T-cell (primary cell): ENCODE data around the gene BLVRB. TPM values are rescaled to one million over a fixed set of nuclear protein-coding genes. Genes with fewer than 3 reads are reported as not detected.

Experiments used
- ATAC-seq, 4 experiments: fragments of 200-7000 bp in 3 of 4; fragments of 150-1000 bp in 1 of 4; cut with Tn5 transposase; replicated peaks in 1 of 4; 1 replicate in 3 of 4; 2 replicates in 1 of 4; pipeline ENCODE4 v1.10.0; 2021; ENCODE audit warnings: moderate library complexity in 3 of 4, mild to moderate bottlenecking in 2 of 4, moderate number of reproducible peaks in 1 of 4
- CTCF ChIA-PET, 2 donors: fragments of 300-600 bp; sonication (Branson Sonifier 250); formaldehyde crosslinking; loops; one replicate each; lab custom pipeline; 2022; ENCODE audit warnings: antibody characterized with exemption in 2 of 2; lab: Charles Lee
- POLR2A ChIA-PET, 2 donors: fragments of 300-600 bp; sonication (Branson Sonifier 250); formaldehyde crosslinking; loops; one replicate each; lab custom pipeline; 2022; ENCODE audit warnings: antibody characterized with exemption in 2 of 2; lab: Charles Lee
- DNase-seq, 35 experiments: peaks; one replicate each; pipeline versions ENCODE4 v3.0.0 to v3.0.0-alpha.2; 2013 to 2023
- H3K27ac ChIP-seq: one replicate; pipeline ENCODE4 v1.5.1; 2013; ENCODE audit warnings: low read length
- H3K27me3 ChIP-seq, 2 experiments: replicated peaks in 1 of 2; 1 replicate in 1 of 2; 2 replicates in 1 of 2; pipeline versions ENCODE4 v1.6.1 to v1.7.0; 2013; ENCODE audit warnings: low read length in 1 of 2, mixed read lengths in 1 of 2; ENCODE audit not compliant: control insufficient read depth in 2 of 2, insufficient read depth in 2 of 2; ENCODE audit errors: extremely low read depth in 1 of 2
- H3K36me3 ChIP-seq, 2 donors: 1 replicate in 1 of 2; 2 replicates in 1 of 2; pipeline versions ENCODE4 v1.6.1 to v1.7.0; 2013; ENCODE audit warnings: low read length in 1 of 2; ENCODE audit not compliant: control insufficient read depth in 2 of 2, insufficient read depth in 1 of 2; ENCODE audit errors: extremely low read depth in 1 of 2
- H3K4me1 ChIP-seq, 2 experiments: 1 replicate in 1 of 2; 2 replicates in 1 of 2; pipeline versions ENCODE4 v1.6.1 to v1.7.0; 2013; ENCODE audit warnings: low read length in 2 of 2, mixed read lengths in 1 of 2; ENCODE audit not compliant: insufficient read depth in 2 of 2, control insufficient read depth in 1 of 2; ENCODE audit errors: extremely low read depth in 1 of 2
- H3K4me3 ChIP-seq, 2 donors: 1 replicate in 1 of 2; 2 replicates in 1 of 2; pipeline versions ENCODE4 v1.5.1 to v1.7.0; 2013; ENCODE audit warnings: mild to moderate bottlenecking in 2 of 2, low read length in 1 of 2, moderate library complexity in 1 of 2; ENCODE audit not compliant: control insufficient read depth in 1 of 2; ENCODE audit errors: extremely low read depth in 1 of 2
- H3K9me3 ChIP-seq: 2 replicates; pipeline ENCODE4 v1.7.0; 2013
- H3K27ac Mint-ChIP-seq, 2 donors: one replicate each; pipeline ENCODE4 v1.8.0; 2020 to 2021; ENCODE audit warnings: mild to moderate bottlenecking in 2 of 2, mixed read lengths in 2 of 2
- H3K27me3 Mint-ChIP-seq, 2 donors: one replicate each; pipeline ENCODE4 v1.8.0; 2021 to 2022; ENCODE audit warnings: mixed read lengths in 2 of 2
- H3K36me3 Mint-ChIP-seq: one replicate; pipeline ENCODE4 v1.8.0; 2021; ENCODE audit warnings: mixed read lengths
- H3K4me1 Mint-ChIP-seq, 3 donors: one replicate each; pipeline ENCODE4 v1.8.0; 2020 to 2022; ENCODE audit warnings: mixed read lengths in 3 of 3, mild to moderate bottlenecking in 1 of 3
- H3K4me3 Mint-ChIP-seq, 3 donors: one replicate each; pipeline ENCODE4 v1.8.0; 2020 to 2022; ENCODE audit warnings: mild to moderate bottlenecking in 3 of 3, mixed read lengths in 3 of 3, moderate library complexity in 3 of 3
- H3K9me3 Mint-ChIP-seq, 3 donors: one replicate each; pipeline ENCODE4 v1.8.0; 2020 to 2022; ENCODE audit warnings: mixed read lengths in 3 of 3
- WGBS: methylation state at CpG from one replicate; pipeline ENCODE4 v1.1.5; 2013; ENCODE audit warnings: missing lambda C conversion rate; ENCODE audit not compliant: insufficient coverage; 5-methylcytosine and 5-hydroxymethylcytosine counted together
- total RNA-seq, 35 experiments: library from RNA in 6 of 35; stranded (reverse) in 6 of 35; fragments of 120-200 nt in 1 of 35; gene quantifications; one replicate each; pipeline versions ENCODE4 v1.2.1 to v1.2.4 and lab custom pipeline; 2013 to 2026

The BLVRB gene
- total RNA-seq, 5 donors from 2014 or later (not counting 1 experiment from before 2014, with no cell fraction given) = 6.8 to 20.3 (median 16.4) TPM

DNA sequence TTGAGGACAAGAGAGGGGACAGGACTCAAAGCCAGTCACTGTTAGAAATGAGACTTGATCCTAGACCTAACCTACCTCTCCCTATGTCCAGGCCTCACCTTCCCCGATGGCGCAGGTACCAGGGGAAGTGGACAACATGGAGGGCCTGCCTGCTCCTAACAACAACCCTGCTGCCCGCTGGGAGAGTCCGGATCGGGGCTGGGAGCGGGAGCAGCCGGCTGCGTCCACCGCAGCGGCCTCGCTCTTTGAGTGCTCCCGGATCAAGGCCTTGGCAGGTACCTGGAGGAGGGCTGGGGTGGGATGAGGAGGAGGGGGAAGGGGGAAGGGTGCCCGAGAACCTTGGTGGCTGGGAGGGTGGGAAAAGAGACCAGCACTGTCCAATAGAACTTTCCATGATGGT, 7.0 kb upstream of the BLVRB start:
- Mint-ChIP-seq H3K27me3 (peaks cover 4 to 16% of the 10 kb centered on the region in 2 donors), H3K9me3 (no peaks in the 10 kb centered on the region), H3K4me3 (no peak overlapping the region), H3K4me1 (peaks cover 0 to 3% (median 0%) of the 10 kb centered on the region in 3 donors), H3K27ac (no peak overlapping the region), H3K36me3 (no peaks in the 10 kb centered on the region)
- Histone ChIP-seq H3K36me3 (no peaks in the 10 kb centered on the region), H3K4me1 (peaks cover 0 to 1% of the 10 kb centered on the region in 2 experiments), H3K27me3 (peaks cover 3 to 16% of the 10 kb centered on the region in 2 experiments), H3K27ac (no peak overlapping the region), H3K9me3 (no peaks in the 10 kb centered on the region), H3K4me3 (no peak overlapping the region)
- ATAC-seq (no peak), DNase-seq (no peak)
- WGBS = 100% methylated on average over 8 of the region's 13 CpGs
- ChIA-PET POLR2A (no interaction called here), CTCF (no interaction called here)

DNA sequence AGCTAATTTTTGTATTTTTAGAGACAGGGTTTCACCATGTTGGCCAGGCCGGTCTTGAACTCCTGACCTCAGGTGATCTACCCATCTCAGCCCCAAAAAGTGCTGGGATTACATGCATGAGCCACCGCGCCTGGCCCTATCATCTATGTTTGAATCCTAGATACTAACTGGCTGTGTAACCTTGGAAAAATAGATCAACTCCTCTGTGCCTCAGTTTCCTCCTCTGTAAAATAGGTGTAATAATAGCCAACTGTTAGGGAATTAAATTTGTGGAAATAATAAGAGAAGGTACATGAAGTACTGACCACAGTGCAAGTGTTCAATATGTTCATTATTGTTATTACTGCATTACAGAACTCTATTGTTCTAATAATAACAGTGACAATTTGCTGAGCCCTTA, 5.6 kb upstream of the BLVRB start:
- Mint-ChIP-seq H3K4me3 (no peak overlapping the region), H3K4me1 (peaks cover 7 to 9% (median 8%) of the 10 kb centered on the region in 3 donors), H3K27me3 (peaks cover 9 to 23% of the 10 kb centered on the region in 2 donors), H3K27ac (no peak overlapping the region), H3K36me3 (no peaks in the 10 kb centered on the region), H3K9me3 (no peaks in the 10 kb centered on the region)
- 100% methylated on average over 1 of the region's 3 CpGs for WGBS
- DNase-seq = no peak
- Histone ChIP-seq H3K4me1 (peaks cover 6 to 13% of the 10 kb centered on the region in 2 experiments), H3K27ac (no peak overlapping the region), H3K27me3 (peaks cover 3 to 24% of the 10 kb centered on the region in 2 experiments), H3K4me3 (no peak overlapping the region), H3K36me3 (no peaks in the 10 kb centered on the region), H3K9me3 (no peaks in the 10 kb centered on the region)
- ChIA-PET CTCF (no interaction called here), POLR2A (no interaction called here)
- no peak for ATAC-seq

DNA sequence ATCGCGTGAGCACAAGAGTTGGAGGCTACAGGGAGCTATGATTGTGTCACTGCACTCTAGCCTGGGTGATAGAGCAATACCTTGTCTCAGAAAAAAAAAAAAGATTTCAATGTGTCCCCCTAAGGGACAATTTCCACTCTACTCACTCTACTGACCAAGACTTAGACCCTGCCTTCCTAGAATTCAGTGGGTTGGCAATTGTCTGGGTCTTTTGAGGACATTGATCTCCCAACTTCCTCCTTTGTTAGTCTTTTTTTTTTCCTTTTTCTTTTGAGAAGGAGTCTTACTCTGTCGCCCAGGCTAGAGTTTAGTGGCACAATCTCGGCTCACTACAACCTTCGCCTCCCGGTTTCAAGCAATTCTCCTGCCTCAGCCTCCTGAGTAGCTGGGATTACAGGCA, 3.5 kb upstream of the BLVRB start:
- no peak overlapping the region for H3K4me3 ChIP-seq
- ATAC-seq = no peak
- H3K27me3 Mint-ChIP-seq = peaks cover 9 to 21% of the 10 kb centered on the region in 2 donors
- peak overlapping the region in 1 of 3 donors; percentile 44 for H3K4me3 Mint-ChIP-seq
- H3K36me3 Mint-ChIP-seq = no peaks in the 10 kb centered on the region
- no peaks in the 10 kb centered on the region for H3K36me3 ChIP-seq
- DNase-seq = no peak
- no peak overlapping the region for H3K27ac ChIP-seq
- CTCF ChIA-PET = no interaction called here
- H3K9me3 Mint-ChIP-seq = no peaks in the 10 kb centered on the region
- H3K4me1 Mint-ChIP-seq = peaks cover 24 to 27% (median 24%) of the 10 kb centered on the region in 3 donors
- WGBS = 100% methylated on average over 2 of the region's 6 CpGs
- H3K27me3 ChIP-seq = peaks cover 3 to 24% of the 10 kb centered on the region in 2 experiments
- H3K9me3 ChIP-seq = no peaks in the 10 kb centered on the region
- H3K27ac Mint-ChIP-seq = no peak overlapping the region
- POLR2A ChIA-PET = no interaction called here
- H3K4me1 ChIP-seq = peaks cover 11 to 32% of the 10 kb centered on the region in 2 experiments

DNA sequence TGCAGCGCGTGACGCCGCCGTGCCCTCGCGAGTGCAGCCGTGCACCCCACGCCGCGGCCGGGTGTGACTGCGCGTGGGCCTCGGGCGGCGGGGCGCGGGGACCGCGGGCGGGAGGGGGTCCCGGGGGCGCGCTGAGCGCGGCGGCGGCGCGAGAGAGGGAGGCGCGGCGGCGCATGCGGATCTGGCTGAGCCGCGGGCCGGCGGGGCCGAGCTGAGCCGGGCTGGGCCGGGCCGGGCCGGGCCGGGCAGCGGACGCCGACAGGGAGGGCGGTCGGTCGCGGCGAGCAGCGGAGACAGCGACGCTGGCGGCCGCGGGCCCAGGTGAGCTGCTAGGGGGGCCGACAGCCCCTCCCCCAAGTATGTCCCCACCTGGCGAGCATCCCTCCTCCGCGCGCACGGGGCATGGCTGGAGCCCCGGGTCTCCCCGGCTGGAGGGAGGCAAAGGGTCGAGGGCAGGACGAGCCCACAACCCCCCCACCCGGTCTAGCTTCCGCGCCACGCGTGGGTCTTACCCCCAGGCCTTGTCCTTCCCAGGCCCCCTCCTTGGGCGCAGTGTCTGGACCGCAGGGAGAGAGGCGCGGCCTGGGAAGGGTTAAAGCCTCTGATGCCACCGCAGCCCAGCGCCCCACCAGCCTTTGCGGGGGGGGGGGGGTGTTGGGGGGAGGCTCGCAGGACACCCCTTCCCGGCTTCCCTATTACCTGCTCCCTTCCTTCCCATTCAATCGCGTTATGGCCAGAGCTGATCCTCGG, 1.6 kb upstream of the BLVRB start, which contains the start of gene SPTBN4:
Gene SPTBN4 (plus strand): TSS at position 17 of the 750 bp plus-strand sequence. CDS start 5,621 bp downstream, outside the sequence.
- Mint-ChIP-seq H3K4me1 (peaks cover 24 to 28% (median 24%) of the 10 kb centered on the region in 3 donors), H3K9me3 (no peaks in the 10 kb centered on the region), H3K4me3 (peak within 1 kb of the TSS; percentile 76 to 92 (median 83)), H3K27me3 (peaks cover 9 to 21% of the 10 kb centered on the region in 2 donors), H3K27ac (peak within 1 kb of the TSS; percentile 23 to 68), H3K36me3 (no peaks in the 10 kb centered on the region)
- POLR2A ChIA-PET = interaction anchor here (0.5 to 1.8 kb wide), 3 partner anchors 24 to 654 kb away, joined by 4 to 9 read pairs (median 4); no protein-coding TSS in a partner anchor
- Histone ChIP-seq H3K27ac (peak within 1 kb of the TSS; percentile 81), H3K4me3 (peak within 1 kb of the TSS; percentile 62 to 73), H3K36me3 (no peaks in the 10 kb centered on the region), H3K4me1 (peaks cover 11 to 32% of the 10 kb centered on the region in 2 experiments), H3K27me3 (peaks cover 3 to 24% of the 10 kb centered on the region in 2 experiments), H3K9me3 (no peaks in the 10 kb centered on the region)
- 2% methylated on average over 56 of the region's 87 CpGs for WGBS
- ATAC-seq (no peak), DNase-seq (peak in 4 of 35 experiments; percentile 7 to 16 (median 12))
- CTCF ChIA-PET = interaction anchor here (0.7 to 1.7 kb wide), 3 partner anchors 42 to 967 kb away, joined by 3 to 6 read pairs (median 3); no protein-coding TSS in a partner anchor

DNA sequence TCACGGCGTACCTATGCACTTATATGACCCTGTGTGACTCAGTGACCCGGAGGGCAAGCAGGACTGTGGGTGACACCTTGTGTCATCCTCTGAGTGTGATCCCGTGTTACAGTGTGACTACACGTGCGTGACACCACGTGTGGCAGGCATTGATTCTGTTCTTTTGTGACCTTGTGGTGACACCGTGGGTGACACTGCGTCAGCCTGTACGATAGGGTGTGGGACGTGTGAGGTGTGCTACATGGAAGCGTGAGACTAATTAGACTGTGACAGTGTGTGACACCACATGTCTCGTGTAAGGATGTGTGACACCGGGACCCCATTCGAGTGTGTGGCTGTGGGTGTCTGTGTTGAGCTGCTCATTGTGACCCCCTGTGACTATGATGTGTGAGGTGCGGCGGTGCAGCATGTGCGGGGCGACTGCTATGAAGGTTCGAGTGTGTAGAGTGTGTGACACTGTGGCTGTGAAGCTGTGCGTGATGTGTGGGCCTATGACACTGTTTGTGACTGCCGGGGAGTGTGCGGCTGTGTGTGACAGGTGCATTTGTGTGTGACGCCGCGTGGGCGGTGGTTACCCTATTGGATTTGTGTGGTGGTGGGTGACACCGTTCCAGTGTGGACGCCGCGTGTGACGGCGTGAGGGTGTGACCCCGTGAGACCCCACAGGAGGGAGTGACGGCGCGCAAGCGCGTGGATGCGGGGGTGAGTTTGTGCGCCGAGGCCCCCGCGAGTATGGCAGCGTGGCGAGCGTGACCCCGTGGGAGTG, 857 bp upstream of the BLVRB start:
- POLR2A ChIA-PET = interaction anchor here in 1 of 2 donors (0.6 to 1.8 kb wide), 5 partner anchors 23 to 655 kb away, joined by 3 to 9 read pairs (median 3); partner anchors contain the start of gene SERTAD1
- WGBS = 7% methylated on average over 46 of the region's 48 CpGs
- H3K4me3 ChIP-seq = peak overlapping the region; percentile 62 to 73
- H3K9me3 ChIP-seq = no peaks in the 10 kb centered on the region
- peak in 32 of 35 experiments; percentile 20 to 91 (median 78) for DNase-seq
- no peaks in the 10 kb centered on the region for H3K9me3 Mint-ChIP-seq
- peaks cover 9 to 21% of the 10 kb centered on the region in 2 donors for H3K27me3 Mint-ChIP-seq
- no peaks in the 10 kb centered on the region for H3K36me3 ChIP-seq
- peaks cover 24 to 32% (median 24%) of the 10 kb centered on the region in 3 donors for H3K4me1 Mint-ChIP-seq
- H3K36me3 Mint-ChIP-seq = no peaks in the 10 kb centered on the region
- H3K27ac ChIP-seq = peak overlapping the region; percentile 81
- ATAC-seq = peak; percentile 36 to 59 (median 46)
- peaks cover 11 to 32% of the 10 kb centered on the region in 2 experiments for H3K4me1 ChIP-seq
- H3K27me3 ChIP-seq = peaks cover 3 to 24% of the 10 kb centered on the region in 2 experiments
- CTCF ChIA-PET = interaction anchor here (0.5 to 1.7 kb wide), 8 partner anchors 24 to 312 kb away, joined by 3 to 18 read pairs (median 4); partner anchors contain the start of genes C19orf47 (in 1 of the 2), PLD3 (in 1 of the 2), RAB4B (in 1 of the 2) and SERTAD1 (in 1 of the 2)
- H3K4me3 Mint-ChIP-seq = peak overlapping the region; percentile 76 to 92 (median 83)
- peak overlapping the region; percentile 23 to 68 for H3K27ac Mint-ChIP-seq
